GM10248 (cell line): Measurements from ENCODE around the gene SELP.

Source experiments
- CTCF ChIA-PET: fragments of 300-600 bp; sonication (Branson Sonifier 250); formaldehyde crosslinking; extraction: SDS; loops from one replicate; lab custom pipeline; 2021; ENCODE audit warnings: antibody characterized with exemption; lab: Yijun Ruan, JAX
- POLR2A ChIA-PET: fragments of 350-650 bp; sonication (Branson Sonifier 250); formaldehyde crosslinking; extraction: SDS; loops from one replicate; lab custom pipeline; 2020; ENCODE audit warnings: antibody characterized with exemption; lab: Yijun Ruan, JAX
- DNase-seq: peaks from one replicate; pipeline ENCODE4 v3.0.0; 2012; ENCODE audit errors: extremely low spot score
- TF ChIP-seq, protein P1 (sequence below): IDR thresholded peaks from 2 replicates; pipeline ENCODE4 v1.5.1; 2012; ENCODE audit warnings: mild to moderate bottlenecking, low read depth; ENCODE audit errors: extremely low read depth, missing control alignments, control extremely low read depth

SELP gene

DNA sequence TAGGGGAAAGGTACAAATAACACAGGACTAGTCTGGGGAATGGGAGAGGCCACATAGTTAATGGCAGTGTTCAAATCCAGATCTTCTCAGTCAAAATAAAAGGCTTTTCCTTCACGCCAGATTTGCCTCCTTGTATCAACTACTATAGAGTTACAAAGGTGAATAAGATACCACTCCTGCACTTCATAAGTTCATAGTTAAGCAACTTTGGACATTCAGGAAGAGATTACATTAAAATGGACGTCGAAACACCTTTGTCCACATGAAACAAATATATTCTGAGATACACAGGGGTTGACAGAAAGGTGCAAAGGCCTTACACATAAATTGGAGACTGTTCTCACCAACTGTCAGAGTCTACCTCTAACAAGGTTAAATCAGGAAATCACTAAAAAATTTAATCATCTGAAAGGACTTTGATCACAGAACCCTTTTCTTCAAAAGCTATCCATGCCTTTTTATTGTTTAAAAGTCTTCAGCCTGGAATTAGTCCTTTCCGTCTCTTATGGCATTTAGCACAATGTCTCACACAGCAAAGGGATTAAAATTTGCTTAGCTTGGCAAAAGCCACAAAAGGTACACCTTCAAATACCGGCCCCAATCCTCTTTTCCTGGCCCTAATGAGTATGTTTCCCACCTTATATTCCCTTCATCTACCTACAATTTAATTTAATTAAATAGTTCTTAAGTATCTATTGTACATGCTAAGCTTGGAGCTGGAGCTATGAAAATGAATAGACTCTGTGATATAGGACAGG lies 51.8 kb downstream of the SELP start:
- TF ChIP-seq, protein P1, sequence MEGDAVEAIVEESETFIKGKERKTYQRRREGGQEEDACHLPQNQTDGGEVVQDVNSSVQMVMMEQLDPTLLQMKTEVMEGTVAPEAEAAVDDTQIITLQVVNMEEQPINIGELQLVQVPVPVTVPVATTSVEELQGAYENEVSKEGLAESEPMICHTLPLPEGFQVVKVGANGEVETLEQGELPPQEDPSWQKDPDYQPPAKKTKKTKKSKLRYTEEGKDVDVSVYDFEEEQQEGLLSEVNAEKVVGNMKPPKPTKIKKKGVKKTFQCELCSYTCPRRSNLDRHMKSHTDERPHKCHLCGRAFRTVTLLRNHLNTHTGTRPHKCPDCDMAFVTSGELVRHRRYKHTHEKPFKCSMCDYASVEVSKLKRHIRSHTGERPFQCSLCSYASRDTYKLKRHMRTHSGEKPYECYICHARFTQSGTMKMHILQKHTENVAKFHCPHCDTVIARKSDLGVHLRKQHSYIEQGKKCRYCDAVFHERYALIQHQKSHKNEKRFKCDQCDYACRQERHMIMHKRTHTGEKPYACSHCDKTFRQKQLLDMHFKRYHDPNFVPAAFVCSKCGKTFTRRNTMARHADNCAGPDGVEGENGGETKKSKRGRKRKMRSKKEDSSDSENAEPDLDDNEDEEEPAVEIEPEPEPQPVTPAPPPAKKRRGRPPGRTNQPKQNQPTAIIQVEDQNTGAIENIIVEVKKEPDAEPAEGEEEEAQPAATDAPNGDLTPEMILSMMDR, result no peak

DNA sequence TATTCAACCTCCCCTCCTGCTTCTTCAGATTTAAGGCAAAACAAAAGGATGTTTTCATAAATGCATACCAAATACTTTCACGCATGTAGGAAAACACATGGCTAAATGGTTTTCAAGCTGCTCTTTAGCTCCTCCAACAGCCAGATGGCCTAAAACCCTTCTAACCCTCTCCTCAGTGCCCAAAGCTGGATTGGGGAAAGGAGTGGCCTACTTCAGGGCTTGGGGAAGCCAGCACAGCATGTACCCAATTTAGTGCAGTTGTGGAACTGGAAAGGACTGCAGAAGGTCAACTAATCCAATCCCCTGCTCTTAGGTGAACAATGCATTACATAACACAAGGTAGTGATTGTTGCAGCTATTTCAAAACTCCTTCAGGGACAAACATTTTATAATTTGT lies 53.0 kb downstream of the SELP start:
- POLR2A ChIA-PET, result no interaction called here
- DNase-seq, result no peak
- TF ChIP-seq, protein P1, result no peak
- CTCF ChIA-PET, result interaction anchor here (0.8 to 1.4 kb wide), 3 partner anchors 25 to 136 kb away, joined by 3 to 4 read pairs (median 3); no protein-coding TSS in a partner anchor

More for the DNA sequence above, 51.8 kb downstream of the SELP start:
- DNase-seq, result no peak
- POLR2A ChIA-PET, result no interaction called here
- CTCF ChIA-PET, result interaction anchor here (0.8 to 2.1 kb wide), 4 partner anchors 8 to 134 kb away, joined by 3 to 6 read pairs (median 3); partner anchors contain the start of genes F5 and SELL

DNA sequence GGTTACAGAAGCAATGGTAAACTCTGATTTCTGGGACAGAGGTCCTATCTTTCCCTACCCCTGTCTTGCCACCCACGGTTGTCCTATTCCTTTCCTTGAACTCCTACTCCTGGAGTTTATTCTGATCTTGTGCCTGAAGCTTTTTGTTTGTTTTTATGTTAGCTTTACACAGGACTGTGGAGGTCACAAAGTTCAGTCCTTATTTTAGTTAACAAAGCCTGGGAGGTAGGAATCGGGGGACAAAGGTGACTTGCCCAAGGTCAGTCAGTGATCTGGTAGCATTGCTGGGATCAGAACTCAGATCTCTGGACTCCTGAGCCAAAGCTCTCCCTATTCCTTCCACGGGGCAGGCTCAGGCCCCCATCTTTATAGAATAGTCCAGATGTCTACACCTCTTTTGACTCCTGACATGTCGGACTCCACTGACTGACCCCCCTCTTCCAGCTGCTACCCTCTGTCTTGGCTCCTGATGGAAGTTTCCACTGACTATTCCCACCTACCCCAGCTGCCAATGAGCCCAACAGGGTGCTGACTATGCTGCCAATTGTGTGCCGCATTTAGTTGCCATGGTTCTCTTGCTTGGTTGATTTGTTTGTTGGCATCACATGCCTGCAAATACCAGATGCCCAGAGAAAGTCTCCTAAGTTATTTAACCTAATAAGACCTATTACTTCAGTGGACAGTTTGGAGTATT lies 53.5 kb downstream of the SELP start:
- CTCF ChIA-PET, result interaction anchor here (0.8 to 1.4 kb wide), 2 partner anchors 10 to 136 kb away, joined by 4 to 5 read pairs; partner anchors contain the start of gene F5
- POLR2A ChIA-PET, result no interaction called here
- TF ChIP-seq, protein P1, result no peak
- no peak for DNase-seq

DNA sequence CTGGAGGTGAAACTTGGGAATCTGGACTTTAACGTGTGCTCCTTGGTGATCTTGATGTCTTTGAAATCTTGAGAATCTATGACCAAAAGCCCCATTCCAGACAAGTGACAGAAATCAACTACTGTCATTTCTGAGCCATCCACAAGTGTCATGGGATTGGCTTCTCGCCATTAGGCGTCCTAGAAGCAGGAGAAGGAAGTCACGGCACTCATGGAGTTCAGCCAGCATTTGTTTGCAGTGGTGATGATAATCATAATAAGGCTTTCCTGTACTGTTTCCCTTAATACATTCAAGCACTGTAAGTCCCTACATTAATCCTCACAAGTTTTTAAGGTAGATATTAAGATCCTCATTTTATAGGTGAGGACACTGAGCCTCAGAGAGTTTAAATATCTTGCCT lies 55.6 kb downstream of the SELP start:
- no peak for DNase-seq
- POLR2A ChIA-PET, result no interaction called here
- CTCF ChIA-PET, result no interaction called here
- TF ChIP-seq, protein P1, result no peak

DNA sequence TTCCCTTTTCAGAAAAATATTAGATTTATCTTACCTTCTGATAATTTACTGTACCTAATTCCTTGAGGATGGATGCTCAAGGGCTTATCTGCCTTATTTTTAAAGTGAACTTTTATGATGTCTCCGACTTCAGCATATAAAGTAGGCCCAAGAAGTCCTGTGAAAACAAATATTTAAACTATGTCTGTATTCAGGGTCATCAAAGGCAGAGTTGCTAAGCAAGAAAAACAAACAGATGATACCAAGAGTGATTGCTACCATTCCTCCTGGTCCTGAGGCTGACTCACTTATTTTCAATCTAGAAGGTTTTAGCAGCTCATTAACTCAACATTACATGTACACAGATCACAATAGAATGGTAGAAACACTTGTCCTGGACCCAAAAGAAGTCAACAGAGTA lies 57.7 kb downstream of the SELP start:
- TF ChIP-seq, protein P1, result no peak
- ChIA-PET CTCF (interaction anchor here (1.4 kb wide), 1 partner anchor 15 kb away, joined by 4 read pairs; the partner anchor contains the start of gene F5), POLR2A (no interaction called here)
- DNase-seq, result no peak

DNA sequence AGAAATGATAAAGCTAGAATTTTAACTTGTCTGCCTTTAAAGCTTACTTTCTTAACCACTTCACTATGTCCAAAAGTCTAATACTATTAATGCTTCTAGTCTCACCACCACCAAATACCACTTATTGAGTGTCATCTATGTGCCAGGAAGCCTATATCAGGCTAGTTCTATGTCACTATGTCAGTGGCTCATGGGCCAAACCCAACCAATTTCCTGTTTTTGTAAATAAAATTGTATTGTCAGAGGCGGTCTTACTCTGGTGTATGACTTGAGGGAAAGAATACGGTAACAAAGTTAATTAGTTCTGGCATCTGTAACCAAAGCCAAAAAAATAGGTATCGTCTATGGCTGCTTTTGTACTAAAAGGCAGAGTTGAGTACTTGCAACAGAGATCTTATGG lies 58.5 kb downstream of the SELP start:
- DNase-seq, result no peak
- ChIA-PET POLR2A (no interaction called here), CTCF (no interaction called here)
- TF ChIP-seq, protein P1, result no peak
